Activated CD8-positive, alpha-beta memory T cell treated with anti-CD3 and anti-CD28 coated beads for 24 hours (primary cell): ENCODE data around the gene ITFG1.

Experiments used
- DNase-seq: peaks from one replicate; pipeline ENCODE4 v3.0.0-alpha.2; 2020

ITFG1 gene

GRCh38 chr16:47460711-47461597, at the start of gene ITFG1, which contains the start of gene PHKB:
Gene ITFG1 (minus strand): TSS chr16:47461063. CDS start chr16:47461045, 18 bp downstream.
Gene PHKB (plus strand): TSS chr16:47461331. CDS start chr16:47461351, 20 bp downstream.
- peak; percentile 97 for DNase-seq

- no peak for DNase-seq
Measured at GRCh38 chr16:47507701-47508100, 46.8 kb upstream of the ITFG1 start.

DNA sequence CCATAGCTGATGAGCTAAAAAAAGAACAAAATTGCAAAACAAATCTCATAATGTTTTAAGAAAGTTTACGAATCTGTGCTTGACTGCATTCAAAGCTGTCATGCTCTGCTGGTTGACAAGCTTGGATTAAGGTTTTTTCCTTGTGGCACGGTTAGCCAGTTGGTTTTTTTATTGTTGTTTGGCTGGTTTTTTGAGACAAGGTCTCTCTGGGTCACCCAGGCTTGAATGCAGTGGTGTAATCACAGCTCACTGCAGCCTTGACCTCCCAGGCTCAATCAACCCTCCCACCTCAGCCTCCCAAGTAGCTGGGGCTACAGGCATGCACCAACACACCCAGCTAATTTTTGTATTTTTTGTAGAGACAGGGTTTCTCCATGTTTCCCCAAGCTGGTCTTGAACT, 45.9 kb upstream of the ITFG1 start:
- DNase-seq: no peak

DNA sequence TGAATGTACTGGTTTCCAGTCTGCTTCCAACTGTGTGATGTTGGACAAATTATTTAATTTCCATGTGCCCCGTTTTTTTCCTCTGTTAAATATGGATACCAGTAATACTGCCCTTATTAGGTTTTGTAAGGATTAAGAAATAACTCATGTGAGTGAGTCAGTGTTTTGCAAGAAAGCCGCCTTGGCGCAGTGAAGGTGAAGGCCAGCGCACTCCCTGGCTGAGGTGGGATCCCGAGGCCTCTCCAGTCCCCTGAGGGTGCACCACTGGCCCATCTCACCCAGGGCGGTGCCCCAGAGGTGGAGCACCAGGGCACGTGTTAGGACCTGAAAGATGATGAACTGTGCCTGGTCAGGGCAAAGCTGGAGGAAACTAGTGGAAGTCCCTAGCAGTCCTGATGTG, 43.7 kb upstream of the ITFG1 start:
- no peak for DNase-seq

DNA sequence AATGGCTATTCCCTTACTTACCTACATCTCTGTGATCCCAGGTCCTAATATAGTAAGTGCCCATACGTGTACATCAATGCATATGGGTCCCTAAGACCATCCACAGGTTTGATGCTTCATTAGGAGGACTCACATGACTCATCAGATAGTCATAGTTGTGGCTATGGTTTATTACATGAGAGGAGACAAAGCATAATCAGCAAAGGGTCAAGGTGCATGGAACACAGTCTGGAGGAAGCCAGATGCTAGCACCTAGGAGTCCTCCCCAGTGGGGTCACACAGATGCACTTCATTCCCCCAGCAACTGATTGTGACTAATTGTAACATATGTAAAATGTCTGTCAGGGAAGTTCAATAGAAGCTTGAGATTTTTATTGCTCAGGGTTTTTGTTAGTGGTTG, 43.1 kb upstream of the ITFG1 start:
- no peak for DNase-seq

GRCh38 chr16:47499700-47500264, 38.9 kb upstream of the ITFG1 start:
- DNase-seq: no peak

- DNase-seq: no peak
Measured at GRCh38 chr16:47499080-47499699, 38.3 kb upstream of the ITFG1 start.

- DNase-seq: no peak
Measured at GRCh38 chr16:47493381-47494337, 32.8 kb upstream of the ITFG1 start.

- no peak for DNase-seq
Measured at GRCh38 chr16:47492428-47493377, 31.8 kb upstream of the ITFG1 start.

DNA sequence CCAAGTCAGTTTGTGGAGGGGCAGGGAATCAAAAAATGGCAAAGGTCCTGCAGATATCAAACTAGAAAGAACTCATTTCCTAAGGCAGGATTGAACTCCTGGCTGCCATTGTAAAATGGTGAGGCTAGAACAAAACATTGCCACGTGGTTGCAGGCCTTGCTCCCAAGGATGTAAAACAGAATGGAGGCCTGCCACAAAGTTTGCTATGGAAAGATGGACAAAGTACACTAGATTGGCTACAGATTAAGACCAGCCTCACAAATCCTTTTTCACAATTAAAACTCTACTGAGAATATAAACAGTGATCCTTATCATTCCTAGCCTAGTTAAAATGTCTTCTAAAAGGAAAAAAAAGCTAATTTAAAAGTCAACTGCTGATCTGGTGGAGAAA, 31.2 kb upstream of the ITFG1 start:
- no peak for DNase-seq

- no peak for DNase-seq
Measured at GRCh38 chr16:47490471-47490870, 29.6 kb upstream of the ITFG1 start.

DNA sequence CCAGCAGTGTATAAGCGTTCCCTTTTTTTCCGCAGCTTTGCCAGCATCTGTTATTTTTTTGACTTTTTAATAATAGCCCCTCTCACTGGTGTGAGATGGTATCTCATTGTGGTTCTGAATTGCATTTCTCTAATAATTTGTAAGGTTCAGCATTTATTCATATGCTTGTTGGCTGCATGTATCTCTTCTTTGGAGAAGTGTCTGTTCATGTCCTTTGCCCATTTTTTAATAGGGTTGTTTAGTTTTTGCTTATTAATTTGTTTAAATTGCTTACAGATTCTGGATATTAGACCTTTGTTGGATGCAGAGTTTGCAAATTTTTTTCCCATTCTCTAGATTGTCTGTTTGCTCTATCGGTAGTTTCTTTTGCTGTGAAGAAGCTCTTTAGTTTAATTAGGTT, 27.2 kb upstream of the ITFG1 start:
- no peak for DNase-seq

GRCh38 chr16:47486856-47487255, 26.0 kb upstream of the ITFG1 start:
- DNase-seq: no peak

GRCh38 chr16:47483616-47484015, 22.8 kb upstream of the ITFG1 start:
- DNase-seq: no peak

GRCh38 chr16:47481698-47482374, 21.0 kb upstream of the ITFG1 start:
- DNase-seq: no peak

DNA sequence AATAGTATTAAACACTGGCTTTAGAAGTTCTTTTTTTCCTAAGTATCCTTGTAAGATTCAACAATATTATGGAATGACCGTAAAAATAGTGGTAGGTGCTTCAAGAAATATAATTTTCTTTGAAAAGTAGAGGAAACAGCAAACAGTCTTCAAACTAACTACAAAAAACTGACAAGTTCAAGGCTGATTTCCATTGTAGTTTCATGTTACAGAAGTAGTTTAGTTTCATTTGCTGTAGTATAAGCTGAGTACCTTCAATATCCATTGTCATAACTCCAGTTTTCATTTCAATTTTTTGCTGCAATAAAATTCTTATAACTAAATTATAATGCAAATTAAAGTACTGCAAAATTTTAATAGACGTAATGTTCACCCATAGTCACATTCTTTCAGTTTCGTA, 19.5 kb upstream of the ITFG1 start:
- no peak for DNase-seq

DNA sequence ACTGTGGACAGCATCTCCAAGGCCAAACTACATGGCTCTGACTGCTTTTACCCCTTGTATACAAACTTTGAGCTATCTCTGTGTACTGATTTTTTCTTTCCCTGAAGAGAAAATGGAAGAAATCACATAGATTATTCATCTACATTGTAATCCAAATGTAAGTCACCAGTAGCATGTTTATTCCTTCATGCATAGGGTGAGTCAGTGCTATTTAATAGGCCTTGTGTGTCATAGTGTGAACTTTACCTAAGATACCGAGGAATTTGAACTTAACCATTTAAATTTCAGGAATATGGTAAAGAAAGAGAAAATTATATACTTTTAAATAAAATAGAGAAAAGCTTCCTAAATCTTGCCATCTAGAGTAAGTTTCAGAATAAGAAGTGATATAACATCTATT, 16.8 kb upstream of the ITFG1 start:
- no peak for DNase-seq

DNA sequence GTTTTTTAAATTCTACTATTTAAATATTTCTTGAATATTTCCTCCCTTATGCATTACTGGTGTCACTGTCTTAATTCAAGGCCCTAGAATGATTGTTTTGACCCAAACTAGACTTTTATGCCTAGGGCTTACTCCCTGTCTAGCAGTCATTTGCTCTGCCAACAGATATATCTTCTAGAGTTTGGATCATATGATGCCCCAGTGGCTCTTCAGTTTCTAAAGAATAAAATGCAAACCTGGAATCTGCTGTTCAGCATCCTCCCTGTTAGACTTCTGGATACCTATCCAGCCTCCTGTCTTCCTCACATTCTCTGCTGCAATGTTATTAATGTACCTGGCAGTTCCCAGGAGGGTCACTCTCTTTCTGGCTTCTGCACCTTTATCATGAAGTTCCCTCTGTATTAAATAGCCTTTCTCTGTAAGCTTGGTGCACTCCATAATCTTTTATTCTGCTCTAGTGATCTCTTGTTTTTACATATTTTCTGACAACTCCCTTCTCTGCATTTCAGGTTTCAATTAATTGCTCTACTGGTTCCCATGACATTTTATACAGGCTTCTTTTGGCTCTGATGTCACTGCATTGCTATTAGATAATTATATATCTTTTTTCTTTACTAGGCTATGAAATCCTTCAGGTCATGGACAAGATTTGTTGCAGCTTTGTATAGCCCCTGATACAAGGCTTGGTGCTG, 15.9 kb upstream of the ITFG1 start:
- no peak for DNase-seq

DNA sequence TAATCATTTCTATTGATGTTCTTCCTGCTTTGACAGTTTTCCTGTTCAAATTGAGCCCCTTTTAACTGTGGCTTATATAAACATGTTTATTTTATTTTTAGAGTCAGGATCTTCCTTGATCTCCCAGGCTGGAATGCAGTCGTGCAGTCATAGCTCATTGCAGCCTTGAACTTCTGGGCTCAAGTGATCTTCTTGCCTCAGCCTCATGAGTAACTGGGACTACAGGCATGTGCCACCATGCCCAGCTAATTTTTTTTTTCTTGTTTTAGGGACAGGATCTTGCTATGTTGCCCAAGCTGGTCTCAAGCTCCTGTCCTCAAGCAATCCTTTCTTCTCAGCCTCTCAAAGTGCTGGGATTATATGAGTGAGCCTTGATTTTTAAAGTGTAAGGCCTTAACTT, 14.9 kb upstream of the ITFG1 start:
- no peak for DNase-seq

DNA sequence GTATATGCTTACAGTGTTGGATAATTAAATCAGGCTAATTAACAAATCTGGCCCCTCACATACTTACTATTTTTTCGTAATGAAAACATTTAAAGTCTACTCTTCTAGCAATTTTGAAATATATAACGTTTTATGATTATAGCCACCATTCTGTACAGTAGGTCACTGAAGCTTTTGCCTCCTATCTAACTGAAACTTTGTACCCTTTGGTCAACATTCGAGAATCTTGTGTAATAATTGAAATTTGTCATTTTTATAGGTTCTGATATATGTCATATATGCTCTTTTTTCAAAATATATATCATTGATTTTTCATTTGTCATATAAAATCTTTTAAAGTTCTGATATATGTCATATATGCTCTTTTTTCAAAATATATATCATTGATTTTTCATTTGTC, 12.9 kb upstream of the ITFG1 start:
- DNase-seq: no peak
